Activated CD8-positive, alpha-beta memory T cell treated with anti-CD3 and anti-CD28 coated beads for 24 hours (primary cell): ENCODE data around the gene RNF208.

ENCODE experiments used
- DNase-seq: peaks from one replicate; pipeline ENCODE4 v3.0.0-alpha.2; 2020

Gene RNF208

GRCh38 chr9:137211532-137211931 is 10.5 kb downstream of the RNF208 start:
- DNase-seq, result no peak

- no peak for DNase-seq
Measured at GRCh38 chr9:137206602-137207001, 15.4 kb downstream of the RNF208 start.

- peak; percentile 98 for DNase-seq
Measured at GRCh38 chr9:137205126-137206069, 16.6 kb downstream of the RNF208 start, which contains the start of the genes NDOR1 and TMEM203. NDOR1 (plus strand) TSS chr9:137205700; CDS start chr9:137205778, 78 bp downstream. TMEM203 (minus strand) TSS chr9:137205648; CDS start chr9:137205414, 234 bp downstream.

GRCh38 chr9:137204731-137205125 is 17.3 kb downstream of the RNF208 start:
- no peak for DNase-seq

- DNase-seq, result no peak
Measured at GRCh38 chr9:137202966-137203365, 19.1 kb downstream of the RNF208 start.

GRCh38 chr9:137201205-137201868 is 20.7 kb downstream of the RNF208 start:
- no peak for DNase-seq

GRCh38 chr9:137200311-137201204 is 21.5 kb downstream of the RNF208 start, which contains the start of gene TPRN:
TPRN (minus strand) TSS chr9:137200741; CDS start chr9:137200711, 30 bp downstream.
- DNase-seq, result peak; percentile 98

- no peak for DNase-seq
Measured at GRCh38 chr9:137199411-137200121, 22.5 kb downstream of the RNF208 start.

GRCh38 chr9:137198902-137199283 is 23.1 kb downstream of the RNF208 start:
- no peak for DNase-seq

GRCh38 chr9:137198051-137198901 is 23.8 kb downstream of the RNF208 start:
- no peak for DNase-seq

GRCh38 chr9:137195525-137196220 is 26.4 kb downstream of the RNF208 start:
- no peak for DNase-seq

GRCh38 chr9:137194909-137195308 is 27.1 kb downstream of the RNF208 start:
- no peak for DNase-seq

GRCh38 chr9:137194388-137194787 is 27.7 kb downstream of the RNF208 start:
- DNase-seq, result no peak

GRCh38 chr9:137193771-137194170 is 28.3 kb downstream of the RNF208 start:
- DNase-seq, result no peak

- DNase-seq, result no peak
Measured at GRCh38 chr9:137192859-137193258, 29.2 kb downstream of the RNF208 start.

- no peak for DNase-seq
Measured at GRCh38 chr9:137192448-137192780, 29.6 kb downstream of the RNF208 start.

GRCh38 chr9:137191691-137192447 is 30.2 kb downstream of the RNF208 start:
- no peak for DNase-seq

GRCh38 chr9:137191245-137191644 is 30.8 kb downstream of the RNF208 start:
- no peak for DNase-seq

GRCh38 chr9:137190315-137190856 is 31.7 kb downstream of the RNF208 start:
- DNase-seq, result no peak
